Endothelial cell of umbilical vein (primary cell): ENCODE results near the gene GABARAPL2. TPM values are rescaled to one million over a fixed set of nuclear protein-coding genes. Genes with fewer than 3 reads are reported as not detected.

ENCODE experiments used
- BruUV-seq: library from RNA; stranded (reverse); fragments of 400-500 nt; replicated peaks from 2 replicates; lab custom pipeline; 2021; lab: Mats Ljungman, UMichigan
- CTCF ChIA-PET: fragments of 300-600, 350-600 bp; sonication (Branson Sonifier 250); formaldehyde crosslinking; loops from one replicate; lab custom pipeline; 2021; ENCODE audit warnings: antibody characterized with exemption, inconsistent platforms; lab: Charles Lee
- POLR2A ChIA-PET: fragments of 300-600, 350-600 bp; sonication (Branson Sonifier 250); formaldehyde crosslinking; loops from one replicate; lab custom pipeline; 2021; ENCODE audit warnings: antibody characterized with exemption, inconsistent platforms; lab: Charles Lee
- DNase-seq: peaks from one replicate; pipeline ENCODE4 v3.0.0-alpha.2; 2011; ENCODE audit warnings: low read depth, low spot score
- FAIRE-seq: peaks from 2 replicates; lab custom pipeline; 2011; peaks lifted over from hg19 to GRCh38; lab: Jason Lieb, UNC
- H2AFZ ChIP-seq: 2 replicates; pipeline ENCODE4 v1.6.0; 2012; ENCODE audit warnings: low read depth, low read length, control low read depth, inconsistent platforms
- H3K27ac ChIP-seq: 2 replicates; pipeline ENCODE4 v1.5.1; 2011; ENCODE audit warnings: low read depth, mild to moderate bottlenecking, control low read depth, low read length, moderate library complexity; ENCODE audit not compliant: insufficient read depth
- H3K27me3 ChIP-seq, 2 experiments: 2 replicates each; pipeline versions ENCODE4 v1.6.0 to v1.6.1; 2011; ENCODE audit warnings: low read length in 2 of 2, mixed read lengths in 1 of 2; ENCODE audit not compliant: control insufficient read depth in 2 of 2, insufficient read depth in 2 of 2
- H3K36me3 ChIP-seq, 2 experiments: 2 replicates in 1 of 2; 3 replicates in 1 of 2; pipeline ENCODE4 v1.5.1; 2011; ENCODE audit warnings: low read length in 2 of 2, mild to moderate bottlenecking in 1 of 2, moderate library complexity in 1 of 2; ENCODE audit not compliant: control insufficient read depth in 2 of 2, insufficient read depth in 2 of 2; ENCODE audit errors: extremely low read depth in 1 of 2
- H3K4me1 ChIP-seq: 3 replicates; pipeline ENCODE4 v1.5.1; 2011; ENCODE audit warnings: mild to moderate bottlenecking, low read length; ENCODE audit not compliant: control insufficient read depth, insufficient read depth; ENCODE audit errors: extremely low read depth
- H3K4me2 ChIP-seq: 2 replicates; pipeline ENCODE4 v1.6.1; 2011; ENCODE audit warnings: low read length, control low read depth, mixed read lengths; ENCODE audit not compliant: insufficient read depth
- H3K4me3 ChIP-seq, 3 experiments: fragments of 200-600 bp in 1 of 3; sonication (generic), shearing (Covaris generic) in 1 of 3; replicated peaks in 1 of 3; 2 replicates each; pipeline ENCODE4 v1.5.1; 2011 to 2016; ENCODE audit warnings: control low read depth in 3 of 3, low read length in 3 of 3, mild to moderate bottlenecking in 2 of 3, inconsistent platforms in 1 of 3, low read depth in 1 of 3, moderate library complexity in 1 of 3; ENCODE audit not compliant: insufficient read depth in 1 of 3
- H3K79me2 ChIP-seq: 2 replicates; pipeline ENCODE4 v1.6.0; 2012; ENCODE audit warnings: low read length, inconsistent platforms; ENCODE audit not compliant: control insufficient read depth, insufficient read depth
- H3K9ac ChIP-seq: replicated peaks from 2 replicates; pipeline ENCODE3; 2011; ENCODE audit warnings: low read length, control low read depth; ENCODE audit not compliant: insufficient read depth; ENCODE audit errors: extremely low read depth
- H3K9me1 ChIP-seq: replicated peaks from 3 replicates; pipeline ENCODE4 v1.6.0; 2011; ENCODE audit warnings: mild to moderate bottlenecking, low read length; ENCODE audit not compliant: control insufficient read depth, insufficient read depth; ENCODE audit errors: extremely low read depth
- H3K9me3 ChIP-seq: replicated peaks from 2 replicates; pipeline ENCODE4 v1.5.1; 2012; ENCODE audit warnings: low read length, inconsistent platforms; ENCODE audit not compliant: control insufficient read depth, insufficient read depth
- H4K20me1 ChIP-seq: replicated peaks from 2 replicates; pipeline ENCODE3; 2011; ENCODE audit warnings: mild to moderate bottlenecking, low read length; ENCODE audit not compliant: control insufficient read depth, insufficient read depth; ENCODE audit errors: extremely low read depth
- CTCF ChIP-seq, 2 donors: IDR thresholded peaks; 1 replicate in 1 of 2; 2 replicates in 1 of 2; pipeline ENCODE4 v1.5.1; 2011; ENCODE audit warnings: low read length in 2 of 2, mild to moderate bottlenecking in 2 of 2, moderate library complexity in 2 of 2, control low read depth in 1 of 2, inconsistent platforms in 1 of 2, low read depth in 1 of 2; ENCODE audit not compliant: insufficient read depth in 1 of 2; ENCODE audit errors: extremely low read depth in 1 of 2
- EZH2 ChIP-seq: IDR thresholded peaks from 2 replicates; pipeline ENCODE4 v1.6.1; 2012; ENCODE audit warnings: borderline replicate concordance, low read depth, mild to moderate bottlenecking, moderate library complexity, low read length, inconsistent platforms; ENCODE audit not compliant: severe bottlenecking
- FOS ChIP-seq: IDR thresholded peaks from 2 replicates; pipeline ENCODE4 v1.6.1; 2011; ENCODE audit warnings: mild to moderate bottlenecking, low read length, moderate library complexity, borderline replicate concordance; ENCODE audit not compliant: insufficient read depth
- GATA2 ChIP-seq: IDR thresholded peaks from 2 replicates; pipeline ENCODE4 v1.7.0; 2011; ENCODE audit warnings: low read depth, mild to moderate bottlenecking, moderate library complexity, mixed read lengths, low read length; ENCODE audit not compliant: insufficient read length, insufficient read depth
- JUN ChIP-seq: IDR thresholded peaks from 2 replicates; pipeline ENCODE4 v1.6.1; 2011; ENCODE audit warnings: borderline replicate concordance, low read depth; ENCODE audit not compliant: insufficient read length, insufficient read depth
- MYC ChIP-seq: IDR thresholded peaks from one replicate; pipeline ENCODE4 v1.6.1; 2011; ENCODE audit warnings: mild to moderate bottlenecking, low read depth, low read length
- POLR2A ChIP-seq: IDR thresholded peaks from 2 replicates; pipeline ENCODE4 v1.6.1; 2012; ENCODE audit warnings: low read depth, mild to moderate bottlenecking, control low read depth, low read length
- POLR2AphosphoS5 ChIP-seq: IDR thresholded peaks from 2 replicates; pipeline ENCODE4 v1.6.1; 2012; ENCODE audit warnings: low read depth, mild to moderate bottlenecking, control low read depth, low read length, moderate library complexity; ENCODE audit not compliant: insufficient read depth
- dilution Hi-C: fragments of 300-500 bp; cut with MboI; formaldehyde crosslinking; loops from one replicate; pipeline ENCODE4 v1.15.0; 2019; ENCODE audit warnings: low sequenced_read_pairs; ENCODE audit not compliant: extremely low pct_ligation_motif_present
- intact Hi-C: fragments of 100-400 bp; cut with micrococcal nuclease; formaldehyde crosslinking; loops from one replicate; pipeline ENCODE4 v1.10.0; 2022
- polyA plus RNA-seq, 4 experiments: library from polyadenylated mRNA; depleted of rRNA in 3 of 4; stranded (reverse) in 3 of 4; unstranded in 1 of 4; fragments of >200 nt; gene quantifications; 2 replicates each; pipeline versions ENCODE4 v1.2.1 to v1.2.3, GENCODE V29; 2011 to 2012; ENCODE audit warnings: missing spikeins in 1 of 4
- total RNA-seq: library from RNA; stranded (reverse); gene quantifications from 2 replicates; pipeline ENCODE4 v1.2.3, GENCODE V29; 2021

Gene GABARAPL2
- total and polyA plus RNA-seq, 2 donors (not counting 3 experiments of a cell fraction or from before 2014, with no cell fraction given): 77.9 to 84.5 TPM

DNA sequence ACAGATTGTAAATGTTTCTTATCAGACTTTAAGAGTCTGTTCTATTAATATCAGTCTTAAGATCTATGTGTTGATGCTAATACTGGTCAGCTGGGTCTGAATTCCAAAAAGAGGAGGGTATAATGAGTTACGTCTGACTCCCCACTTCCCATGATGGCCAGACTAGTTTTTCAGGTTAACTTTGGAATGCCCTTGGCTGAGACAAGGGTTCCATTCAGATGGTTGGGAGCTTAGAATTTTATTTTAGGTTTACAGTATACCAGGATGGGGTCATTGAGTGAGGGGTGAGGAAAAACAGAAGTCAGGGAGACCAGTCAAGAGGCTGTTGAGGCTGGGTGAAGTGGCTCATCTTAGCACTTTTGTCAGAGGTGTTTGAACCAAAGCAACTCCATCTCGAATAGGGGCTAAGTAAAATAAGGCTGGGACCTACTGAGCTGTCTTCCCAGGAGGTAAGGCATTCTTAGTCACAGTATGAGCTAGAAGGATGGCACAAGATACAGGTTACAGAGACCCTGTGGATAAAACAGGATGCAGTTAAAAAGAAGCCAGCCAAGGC lies 7.3 kb upstream of the GABARAPL2 start:
- Histone ChIP-seq H3K9me3 (no peaks in the 10 kb centered on the region), H2AFZ (no peak overlapping the region), H3K9ac (no peak overlapping the region), H3K9me1 (no peaks in the 10 kb centered on the region), H3K79me2 (no peaks in the 10 kb centered on the region), H3K4me1 (peaks cover 5% of the 10 kb centered on the region), H3K27me3 (peaks cover 12 to 29% of the 10 kb centered on the region in 2 experiments), H3K4me2 (no peak overlapping the region), H3K27ac (no peak overlapping the region), H3K36me3 (no peaks in the 10 kb centered on the region), H3K4me3 (no peak overlapping the region), H4K20me1 (no peaks in the 10 kb centered on the region)
- FAIRE-seq: no peak
- no peak for DNase-seq
- POLR2A ChIA-PET: interaction anchor here (0.7 kb wide), 1 partner anchor 57 kb away, joined by 5 read pairs; no protein-coding TSS in a partner anchor
- intact Hi-C loops: no loop called here
- BruUV-seq: no TSS peak
- CTCF ChIA-PET: no interaction called here
- TF ChIP-seq FOS: no peak
- no peak for TF ChIP-seq POLR2AphosphoS5
- TF ChIP-seq MYC: no peak
- no peak for TF ChIP-seq GATA2
- no peak for TF ChIP-seq EZH2
- no peak for TF ChIP-seq CTCF (IDR thresholded peaks at IDR 0.05; ENCODE audit: extremely low read depth in 1 of 2, insufficient read depth in 1 of 2, low read depth in 1 of 2, low read length in 2 of 2)
- no peak for TF ChIP-seq POLR2A
- no peak for TF ChIP-seq JUN
- dilution Hi-C loops: no loop called here
